HFFc6 (cell line): Measurements from ENCODE around the gene CNST. TPM values are rescaled to one million over a fixed set of nuclear protein-coding genes. Genes with fewer than 3 reads are reported as not detected.
A peak's percentile ranks its signal among the peaks of the same experiment; 100 is the strongest.

Source experiments
- DNase-seq: peaks from one replicate; pipeline ENCODE4 v3.0.0-alpha.2; 2018
- H3K27ac Mint-ChIP-seq: 2 replicates; pipeline ENCODE4 v1.8.0; 2020; ENCODE audit warnings: mild to moderate bottlenecking, mixed read lengths
- H3K27me3 Mint-ChIP-seq: 2 replicates; pipeline ENCODE4 v1.8.0; 2021; ENCODE audit warnings: mild to moderate bottlenecking, moderate library complexity, mixed read lengths; ENCODE audit not compliant: insufficient read depth
- H3K36me3 Mint-ChIP-seq: 2 replicates; pipeline ENCODE4 v1.8.0; 2021; ENCODE audit warnings: low read depth, mixed read lengths
- H3K4me1 Mint-ChIP-seq: 2 replicates; pipeline ENCODE4 v1.8.0; 2020; ENCODE audit warnings: low read depth, mixed read lengths
- H3K4me3 Mint-ChIP-seq: 2 replicates; pipeline ENCODE4 v1.8.0; 2020; ENCODE audit warnings: mild to moderate bottlenecking, moderate library complexity, mixed read lengths
- H3K9me3 Mint-ChIP-seq: 2 replicates; pipeline ENCODE4 v1.8.0; 2020; ENCODE audit warnings: mild to moderate bottlenecking, mixed read lengths
- CTCF ChIP-seq: fragments of 200-600 bp; sonication (generic); IDR thresholded peaks from 2 replicates; pipeline ENCODE4 v1.5.0; 2021; ENCODE audit warnings: antibody characterized with exemption, mild to moderate bottlenecking
- total RNA-seq, 6 experiments: library from RNA; stranded (reverse); fragmentation: NEBNext Ultra II Directional; extraction: Animal tissue kit (Norgen Biotek cat#: 25700); gene quantifications; 2 replicates in 1 of 6; 3 replicates in 5 of 6; pipeline ENCODE4 v1.2.3, GENCODE V29; 2021

Gene CNST
- total RNA-seq, 6 experiments from 2014 or later = 56.4 to 67.9 (median 59.6) TPM

- Mint-ChIP-seq H3K27ac (no peak overlapping the region), H3K36me3 (peaks cover 21% of the 10 kb centered on the region), H3K4me1 (peaks cover 14% of the 10 kb centered on the region), H3K9me3 (no peaks in the 10 kb centered on the region), H3K4me3 (no peak overlapping the region), H3K27me3 (peaks cover 2% of the 10 kb centered on the region)
- TF ChIP-seq CTCF = no peak
- DNase-seq = no peak
Measured at GRCh38 chr1:246638941-246639655, 72.8 kb downstream of the CNST start.

GRCh38 chr1:246639732-246640131 lies 73.5 kb downstream of the CNST start:
- DNase-seq = no peak
- Mint-ChIP-seq H3K27me3 (peaks cover 2% of the 10 kb centered on the region), H3K36me3 (peaks cover 20% of the 10 kb centered on the region), H3K9me3 (no peaks in the 10 kb centered on the region), H3K4me1 (0 out of 2 replicates have a peak, but pooled peaks cover 8% of the 10 kb centered on the region), H3K4me3 (no peak overlapping the region), H3K27ac (no peak overlapping the region; the same call in 1 of the 2 replicates)
- TF ChIP-seq CTCF = no peak

- 0 out of 2 replicates have a peak, but pooled peaks cover 8% of the 10 kb centered on the region for H3K4me1 Mint-ChIP-seq
- TF ChIP-seq CTCF = no peak
- H3K27ac Mint-ChIP-seq = no peak overlapping the region
- no peaks in the 10 kb centered on the region for H3K9me3 Mint-ChIP-seq
- peaks cover 2% of the 10 kb centered on the region for H3K27me3 Mint-ChIP-seq
- peaks cover 20% of the 10 kb centered on the region for H3K36me3 Mint-ChIP-seq
- H3K4me3 Mint-ChIP-seq = no peak overlapping the region
- no peak for DNase-seq
Measured at GRCh38 chr1:246640747-246641146, 74.5 kb downstream of the CNST start.

GRCh38 chr1:246641394-246641793 lies 75.1 kb downstream of the CNST start:
- H3K36me3 Mint-ChIP-seq = peaks cover 20% of the 10 kb centered on the region
- no peak overlapping the region for H3K27ac Mint-ChIP-seq
- peaks cover 2% of the 10 kb centered on the region for H3K27me3 Mint-ChIP-seq
- TF ChIP-seq CTCF = no peak
- no peaks in the 10 kb centered on the region for H3K9me3 Mint-ChIP-seq
- H3K4me1 Mint-ChIP-seq = 0 out of 2 replicates have a peak, but pooled peaks cover 8% of the 10 kb centered on the region
- H3K4me3 Mint-ChIP-seq = no peak overlapping the region
- DNase-seq = no peak

GRCh38 chr1:246642719-246643118 lies 76.5 kb downstream of the CNST start:
- Mint-ChIP-seq H3K27ac (peak overlapping the region; percentile 15; the same call in 1 of the 2 replicates), H3K4me3 (no peak overlapping the region), H3K27me3 (peaks cover 2% of the 10 kb centered on the region), H3K9me3 (no peaks in the 10 kb centered on the region), H3K4me1 (peaks cover 19% of the 10 kb centered on the region), H3K36me3 (peaks cover 27% of the 10 kb centered on the region)
- TF ChIP-seq CTCF = no peak
- DNase-seq = no peak
